ENCODE data around the gene ARHGAP15.

The ARHGAP15 gene

GRCh38 chr2:143717053-143717452 lies 587.8 kb downstream of the ARHGAP15 start:
- no peak for TF ChIP-seq CTCF (IDR thresholded peaks at IDR 0.05)
- Mint-ChIP-seq H3K27me3 (ENCODE audit: low read depth, poor library complexity) (peaks cover 4% of the 10 kb centered on the region), H3K4me3 (no peak overlapping the region), H3K4me1 (peaks cover 10% of the 10 kb centered on the region), H3K27ac (no peak overlapping the region), H3K9me3 (peaks cover 18% of the 10 kb centered on the region), H3K36me3 (ENCODE audit: low read depth) (peaks cover 4% of the 10 kb centered on the region)
- DNase-seq, result no peak

GRCh38 chr2:143717536-143718168 lies 588.4 kb downstream of the ARHGAP15 start:
- Mint-ChIP-seq H3K9me3 (peaks cover 14% of the 10 kb centered on the region), H3K36me3 (ENCODE audit: low read depth) (no peaks in the 10 kb centered on the region)
- DNase-seq, result no peak

GRCh38 chr2:143718745-143719144 lies 589.5 kb downstream of the ARHGAP15 start:
- H3K4me1 Mint-ChIP-seq, result peaks cover 11% of the 10 kb centered on the region
- H3K36me3 Mint-ChIP-seq (ENCODE audit: low read depth), result no peaks in the 10 kb centered on the region
- TF ChIP-seq CTCF (IDR thresholded peaks at IDR 0.05), result no peak
- peaks cover 6% of the 10 kb centered on the region for H3K9me3 Mint-ChIP-seq
- H3K27me3 Mint-ChIP-seq (ENCODE audit: low read depth, poor library complexity), result peaks cover 8% of the 10 kb centered on the region
- no peak overlapping the region for H3K4me3 Mint-ChIP-seq
- no peak overlapping the region for H3K27ac Mint-ChIP-seq
- no peak for DNase-seq

More at GRCh38 chr2:143717536-143718168, 588.4 kb downstream of the ARHGAP15 start:
- Mint-ChIP-seq H3K27me3 (ENCODE audit: low read depth, poor library complexity) (peaks cover 8% of the 10 kb centered on the region), H3K4me3 (no peak overlapping the region), H3K4me1 (peaks cover 10% of the 10 kb centered on the region), H3K27ac (no peak overlapping the region)
- no peak for TF ChIP-seq CTCF (IDR thresholded peaks at IDR 0.05)

- H3K27ac Mint-ChIP-seq, result no peak overlapping the region
- DNase-seq, result no peak
Observed at GRCh38 chr2:143719406-143719805, 590.2 kb downstream of the ARHGAP15 start.

GRCh38 chr2:143720095-143720664 lies 591.0 kb downstream of the ARHGAP15 start:
- Mint-ChIP-seq H3K4me1 (peaks cover 20% of the 10 kb centered on the region), H3K4me3 (no peak overlapping the region), H3K27ac (no peak overlapping the region), H3K9me3 (no peaks in the 10 kb centered on the region), H3K36me3 (ENCODE audit: low read depth) (no peaks in the 10 kb centered on the region), H3K27me3 (ENCODE audit: low read depth, poor library complexity) (peaks cover 8% of the 10 kb centered on the region)
- no peak for DNase-seq
- no peak for TF ChIP-seq CTCF (IDR thresholded peaks at IDR 0.05)

More at GRCh38 chr2:143719406-143719805, 590.2 kb downstream of the ARHGAP15 start:
- Mint-ChIP-seq H3K27me3 (ENCODE audit: low read depth, poor library complexity) (peaks cover 8% of the 10 kb centered on the region), H3K9me3 (peaks cover 6% of the 10 kb centered on the region), H3K36me3 (ENCODE audit: low read depth) (no peaks in the 10 kb centered on the region), H3K4me3 (no peak overlapping the region), H3K4me1 (peaks cover 17% of the 10 kb centered on the region)
- no peak for TF ChIP-seq CTCF (IDR thresholded peaks at IDR 0.05)

GRCh38 chr2:143725400-143725799 lies 596.2 kb downstream of the ARHGAP15 start:
- H3K27me3 Mint-ChIP-seq (ENCODE audit: low read depth, poor library complexity), result peaks cover 4% of the 10 kb centered on the region
- DNase-seq, result no peak
- peaks cover 22% of the 10 kb centered on the region for H3K4me1 Mint-ChIP-seq
- TF ChIP-seq CTCF (IDR thresholded peaks at IDR 0.05), result no peak
- H3K9me3 Mint-ChIP-seq, result no peaks in the 10 kb centered on the region
- H3K27ac Mint-ChIP-seq, result no peak overlapping the region
- H3K36me3 Mint-ChIP-seq (ENCODE audit: low read depth), result no peaks in the 10 kb centered on the region
- no peak overlapping the region for H3K4me3 Mint-ChIP-seq
